GM19351 (cell line): ENCODE results near the gene YPEL4.

ENCODE experiments used
- ATAC-seq: cut with Tn5 transposase; IDR thresholded peaks from one replicate; pipeline ENCODE4 v1.9.1; 2021; ENCODE audit warnings: mild to moderate bottlenecking, moderate library complexity; ENCODE audit not compliant: unreplicated experiment

Gene YPEL4

GRCh38 chr11:57634311-57634710 lies 15.4 kb downstream of the YPEL4 start:
- no peak for ATAC-seq

- ATAC-seq = no peak
These were observed 16.2 kb downstream of the YPEL4 start for GRCh38 chr11:57633394-57634070.

- ATAC-seq = no peak
These were observed 17.6 kb downstream of the YPEL4 start for GRCh38 chr11:57632116-57632515.

GRCh38 chr11:57630171-57630570 lies 19.5 kb downstream of the YPEL4 start:
- ATAC-seq = no peak

- no peak for ATAC-seq
These were observed 22.8 kb downstream of the YPEL4 start for GRCh38 chr11:57626895-57627294.

GRCh38 chr11:57624864-57625263 lies 24.8 kb downstream of the YPEL4 start:
- no peak for ATAC-seq

GRCh38 chr11:57622263-57622662 lies 27.4 kb downstream of the YPEL4 start:
- no peak for ATAC-seq

- ATAC-seq = no peak
These were observed 29.2 kb downstream of the YPEL4 start for GRCh38 chr11:57620467-57620866.

- no peak for ATAC-seq
These were observed 30.4 kb downstream of the YPEL4 start for GRCh38 chr11:57619331-57619730.

GRCh38 chr11:57618438-57618837 lies 31.3 kb downstream of the YPEL4 start:
- ATAC-seq = no peak

GRCh38 chr11:57616595-57616994 lies 33.1 kb downstream of the YPEL4 start:
- no peak for ATAC-seq

- ATAC-seq = no peak
These were observed 34.4 kb downstream of the YPEL4 start for GRCh38 chr11:57615308-57615707.

- no peak for ATAC-seq
These were observed 35.4 kb downstream of the YPEL4 start for GRCh38 chr11:57614234-57614772.

GRCh38 chr11:57610170-57610569 lies 39.5 kb downstream of the YPEL4 start:
- no peak for ATAC-seq

GRCh38 chr11:57605028-57605420 lies 44.7 kb downstream of the YPEL4 start:
- ATAC-seq = no peak

GRCh38 chr11:57604296-57605027 lies 45.2 kb downstream of the YPEL4 start:
- ATAC-seq = no peak

- no peak for ATAC-seq
These were observed 48.4 kb downstream of the YPEL4 start for GRCh38 chr11:57601297-57601696.

- no peak for ATAC-seq
These were observed 50.3 kb downstream of the YPEL4 start for GRCh38 chr11:57599381-57599780.

GRCh38 chr11:57598831-57599155 lies 50.9 kb downstream of the YPEL4 start:
- no peak for ATAC-seq

- ATAC-seq = no peak
These were observed 51.5 kb downstream of the YPEL4 start for GRCh38 chr11:57597916-57598830.

GRCh38 chr11:57597461-57597915 lies 52.2 kb downstream of the YPEL4 start, which contains the start of gene SERPING1:
Gene SERPING1, plus strand, starts transcription at chr11:57597685. Its CDS starts 586 bp downstream, at chr11:57598271.
- ATAC-seq = no peak
